Measurements from ENCODE around the gene OR2F2. TPM values are rescaled to one million over a fixed set of nuclear protein-coding genes. Genes with fewer than 3 reads are reported as not detected.

Gene OR2F2
- total RNA-seq, 4 donors from 2014 or later = not detected

- no peak for TF ChIP-seq POLR2A (IDR thresholded peaks at IDR 0.05)
- TF ChIP-seq EP300 (IDR thresholded peaks at IDR 0.05) = no peak
- TF ChIP-seq CTCF (IDR thresholded peaks at IDR 0.05) = no peak
- Histone ChIP-seq H3K4me1 (peaks cover 0 to 34% (median 15%) of the 10 kb centered on the region in 4 donors), H3K4me3 (peak overlapping the region; percentile 68 to 97 (median 82)), H3K27me3 (no peaks in the 10 kb centered on the region), H3K27ac (peak overlapping the region; percentile 77 to 96 (median 93)), H3K36me3 (no peaks in the 10 kb centered on the region), H3K9me3 (no peaks in the 10 kb centered on the region)
- 0 to 1% methylated on average over 14 of the region's 14 CpGs for WGBS, 2 donors
- peak in 1 of 2 donors; percentile 34 for DNase-seq (ENCODE audit: low spot score in 2 of 2)
These were observed 33.7 kb upstream of the OR2F2 start for GRCh38 chr7:143901332-143901667.

DNA sequence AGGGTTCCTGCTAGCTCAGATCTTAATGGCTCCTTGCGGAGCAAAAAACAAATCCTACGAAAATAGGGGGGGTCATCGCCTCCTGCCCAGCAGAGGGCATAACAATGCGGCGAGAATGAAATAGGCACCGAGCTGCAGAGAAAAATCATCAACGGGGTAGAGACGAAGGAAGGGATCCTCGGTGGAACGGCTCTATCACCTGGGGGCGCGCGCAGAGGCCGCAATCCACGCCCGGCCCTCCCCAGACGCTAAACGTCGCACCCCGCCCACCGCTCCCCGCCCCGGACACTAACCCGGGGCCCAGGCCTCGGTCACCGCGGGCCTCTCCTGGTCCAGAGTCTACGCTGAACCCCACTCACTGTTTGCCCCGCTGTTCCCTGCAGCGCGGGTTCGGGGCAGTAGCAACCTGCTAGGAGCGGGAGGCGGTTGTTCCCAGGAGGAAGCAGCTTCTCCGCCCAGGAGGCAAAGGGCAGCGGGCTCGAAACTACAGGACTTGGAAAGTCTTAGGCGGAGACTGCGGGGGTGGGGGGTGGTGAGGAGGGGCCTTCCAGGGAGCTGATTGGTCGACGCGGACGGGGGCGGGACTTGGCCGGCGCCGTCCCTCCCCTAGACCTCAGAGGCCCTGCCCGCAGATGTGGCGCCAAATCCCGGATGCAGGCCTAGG lies 33.2 kb upstream of the OR2F2 start, which contains the start of gene TCAF1:
TCAF1 (minus strand) TSS at position 509 of the 664 bp plus-strand sequence. CDS start 25,568 bp downstream, outside the sequence.
- WGBS, 2 donors = 0% methylated on average over 44 to 47 of the region's 50 CpGs
- Histone ChIP-seq H3K9me3 (no peaks in the 10 kb centered on the region), H3K4me1 (peaks cover 0 to 34% (median 15%) of the 10 kb centered on the region in 4 donors), H3K4me3 (peak within 1 kb of the TSS; percentile 68 to 97 (median 82)), H3K36me3 (no peaks in the 10 kb centered on the region), H3K27me3 (no peaks in the 10 kb centered on the region), H3K27ac (peak within 1 kb of the TSS; percentile 77 to 96 (median 93))
- peak; percentile 93 to 94 for DNase-seq (ENCODE audit: low spot score in 2 of 2)
- TF ChIP-seq EP300 (IDR thresholded peaks at IDR 0.05) (peak in 1 of 2 donors; percentile 93), CTCF (IDR thresholded peaks at IDR 0.05) (peak in 4 of 5 experiments; percentile 14 to 40 (median 22)), POLR2A (IDR thresholded peaks at IDR 0.05) (peak; percentile 54 to 83)

DNA sequence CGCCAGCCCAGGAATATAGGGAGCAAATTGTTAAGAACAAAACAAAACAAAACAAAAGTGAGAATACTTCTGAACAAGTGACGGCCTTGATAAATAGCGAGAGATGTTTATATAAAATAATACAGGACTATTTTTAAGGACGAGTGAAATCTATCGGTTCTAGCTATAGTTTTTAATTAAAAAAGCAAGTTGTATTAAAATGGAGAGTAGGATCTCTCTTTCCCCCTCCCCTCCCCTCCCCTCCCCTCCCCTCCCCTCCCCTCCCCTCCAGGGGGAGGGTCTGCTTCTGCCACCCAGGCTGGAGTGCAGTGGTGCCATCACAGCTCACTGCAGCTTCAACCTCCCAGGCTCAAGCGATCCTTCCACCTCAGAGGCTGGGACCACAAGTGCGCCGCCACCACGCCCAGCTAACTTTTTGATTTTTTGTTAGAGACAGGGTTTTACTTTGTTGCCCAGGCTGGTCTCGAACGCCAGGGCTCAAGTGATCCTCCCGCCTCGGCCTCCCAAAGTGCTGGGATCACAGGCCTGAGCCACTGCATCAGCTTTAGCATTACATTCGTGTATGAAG lies 32.6 kb upstream of the OR2F2 start:
- TF ChIP-seq EP300 (IDR thresholded peaks at IDR 0.05) = no peak
- no peak for TF ChIP-seq CTCF (IDR thresholded peaks at IDR 0.05)
- Histone ChIP-seq H3K4me1 (peaks cover 0 to 34% (median 15%) of the 10 kb centered on the region in 4 donors), H3K27ac (peak overlapping the region; percentile 77 to 96 (median 93)), H3K9me3 (no peaks in the 10 kb centered on the region), H3K4me3 (peak overlapping the region; percentile 68 to 97 (median 82)), H3K27me3 (no peaks in the 10 kb centered on the region), H3K36me3 (no peaks in the 10 kb centered on the region)
- WGBS, 2 donors = 62 to 69% methylated on average over 14 of the region's 14 CpGs
- DNase-seq (ENCODE audit: low spot score in 2 of 2) = no peak

DNA sequence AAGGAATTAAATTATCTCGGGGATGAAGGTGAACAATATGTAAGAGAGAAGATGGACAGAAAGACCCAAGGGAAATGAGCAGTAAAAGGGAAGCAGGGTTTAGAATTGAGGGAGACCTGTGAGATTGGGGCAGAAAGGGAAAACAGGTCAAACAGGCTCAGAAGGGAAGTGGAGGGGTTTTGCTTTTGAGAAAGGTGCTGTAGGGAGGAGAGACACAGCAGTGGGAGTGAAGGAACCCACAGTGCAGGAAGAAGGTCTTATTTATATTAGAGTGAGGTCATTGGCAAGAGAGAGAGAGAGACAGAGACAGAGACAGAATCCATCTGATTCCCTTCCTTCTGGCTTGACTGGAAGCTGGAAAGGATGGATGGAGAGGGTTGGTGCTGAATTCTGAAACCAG lies 29.5 kb upstream of the OR2F2 start:
- Histone ChIP-seq H3K4me1 (peaks cover 0 to 19% (median 5%) of the 10 kb centered on the region in 4 donors), H3K36me3 (no peaks in the 10 kb centered on the region), H3K27me3 (no peaks in the 10 kb centered on the region), H3K9me3 (no peaks in the 10 kb centered on the region), H3K27ac (no peak overlapping the region), H3K4me3 (no peak overlapping the region)
- WGBS, 2 donors = 65 to 85% methylated on average over 1 of the region's 1 CpG
- DNase-seq (ENCODE audit: low spot score in 2 of 2) = no peak
- TF ChIP-seq CTCF (IDR thresholded peaks at IDR 0.05) = no peak
- TF ChIP-seq POLR2A (IDR thresholded peaks at IDR 0.05) = no peak
- TF ChIP-seq EP300 (IDR thresholded peaks at IDR 0.05) = no peak

- no peaks in the 10 kb centered on the region for H3K9me3 ChIP-seq
- no peaks in the 10 kb centered on the region for H3K36me3 ChIP-seq
- no peak for DNase-seq (ENCODE audit: low spot score in 2 of 2)
- H3K4me1 ChIP-seq = peaks cover 0 to 13% (median 1%) of the 10 kb centered on the region in 4 donors
- no peaks in the 10 kb centered on the region for H3K27me3 ChIP-seq
- TF ChIP-seq POLR2A (IDR thresholded peaks at IDR 0.05) (no peak), EP300 (IDR thresholded peaks at IDR 0.05) (no peak), CTCF (IDR thresholded peaks at IDR 0.05) (no peak)
- 87 to 93% methylated on average over 9 of the region's 9 CpGs for WGBS, 2 donors
- H3K4me3 ChIP-seq = no peak overlapping the region
- no peak overlapping the region for H3K27ac ChIP-seq
These were observed 28.9 kb upstream of the OR2F2 start for GRCh38 chr7:143906151-143906550.

All from tibial nerve (tissue), 4 donors.